Lung (tissue), 12 donors: ENCODE measurements around the gene GUCA1C. TPM values are rescaled to one million over a fixed set of nuclear protein-coding genes. Genes with fewer than 3 reads are reported as not detected.

ENCODE experiments used
- ATAC-seq: fragments of 200-7000 bp; cut with Tn5 transposase; one replicate; pipeline ENCODE4 v1.9.1; 2020; ENCODE audit warnings: moderate number of reproducible peaks; ENCODE audit not compliant: insufficient read depth, low FRiP score
- DNase-seq, 3 donors: peaks; one replicate each; pipeline ENCODE4 v3.0.0-alpha.2; 2013 to 2017
- H3K27ac ChIP-seq, 2 donors: one replicate each; pipeline ENCODE4 v1.5.1; 2013; ENCODE audit warnings: mild to moderate bottlenecking in 2 of 2, moderate library complexity in 2 of 2, control low read depth in 1 of 2, inconsistent platforms in 1 of 2, low read depth in 1 of 2, low read length in 1 of 2
- H3K27me3 ChIP-seq, 3 donors: one replicate each; pipeline ENCODE4 v1.5.1; 2013; ENCODE audit warnings: low read length in 2 of 3; ENCODE audit not compliant: control insufficient read depth in 3 of 3, insufficient read depth in 3 of 3
- H3K36me3 ChIP-seq, 4 donors: one replicate each; pipeline ENCODE4 v1.5.1; 2013; ENCODE audit warnings: low read length in 4 of 4, mild to moderate bottlenecking in 1 of 4, moderate library complexity in 1 of 4; ENCODE audit not compliant: control insufficient read depth in 4 of 4, insufficient read depth in 4 of 4
- H3K4me1 ChIP-seq, 5 donors: one replicate each; pipeline ENCODE4 v1.5.1; 2013; ENCODE audit warnings: low read length in 5 of 5, mild to moderate bottlenecking in 2 of 5, moderate library complexity in 1 of 5; ENCODE audit not compliant: control insufficient read depth in 5 of 5, insufficient read depth in 5 of 5
- H3K4me3 ChIP-seq: one replicate; pipeline ENCODE4 v1.5.1; 2013; ENCODE audit warnings: mild to moderate bottlenecking, control low read depth, moderate library complexity
- H3K9ac ChIP-seq, 2 donors: one replicate each; pipeline ENCODE4 v1.5.1; 2013; ENCODE audit warnings: low read length in 2 of 2, control low read depth in 1 of 2; ENCODE audit not compliant: insufficient read depth in 1 of 2
- H3K9me3 ChIP-seq, 4 donors: one replicate each; pipeline ENCODE4 v1.5.1; 2013; ENCODE audit warnings: low read length in 3 of 4, mild to moderate bottlenecking in 1 of 4, moderate library complexity in 1 of 4; ENCODE audit not compliant: control insufficient read depth in 4 of 4, insufficient read depth in 3 of 4
- CTCF ChIP-seq: IDR thresholded peaks from 2 replicates; pipeline ENCODE4 v1.5.1; 2012; ENCODE audit warnings: mild to moderate bottlenecking; ENCODE audit errors: control extremely low read depth, extremely low read depth
- WGBS, 2 donors: extraction: QIAGEN DNeasy Blood & Tissue Kit; methylation state at CpG; one replicate each; pipeline ENCODE4 v1.1.7; 2013; 5-methylcytosine and 5-hydroxymethylcytosine counted together
- polyA plus RNA-seq, 2 donors: library from polyadenylated mRNA; stranded (reverse); fragments of 200-250 nt; gene quantifications; one replicate each; pipeline ENCODE4 v1.2.1, GENCODE V29; 2013
- total RNA-seq, 2 donors: library from RNA; depleted of rRNA in 1 of 2; stranded (reverse); fragments of >200 nt in 1 of 2; gene quantifications; one replicate each; pipeline ENCODE4 v1.2.1, GENCODE V29; 2014 to 2021
- donor health status: control.
- donor health status: control.
- donor health status: Bipolar disorder and iron deficiency.
- donor health status: healthy.
- donor health status: DM: yes; HTN: yes; CAD: no.

The GUCA1C gene
- total and polyA plus RNA-seq, 4 donors = not detected

DNA sequence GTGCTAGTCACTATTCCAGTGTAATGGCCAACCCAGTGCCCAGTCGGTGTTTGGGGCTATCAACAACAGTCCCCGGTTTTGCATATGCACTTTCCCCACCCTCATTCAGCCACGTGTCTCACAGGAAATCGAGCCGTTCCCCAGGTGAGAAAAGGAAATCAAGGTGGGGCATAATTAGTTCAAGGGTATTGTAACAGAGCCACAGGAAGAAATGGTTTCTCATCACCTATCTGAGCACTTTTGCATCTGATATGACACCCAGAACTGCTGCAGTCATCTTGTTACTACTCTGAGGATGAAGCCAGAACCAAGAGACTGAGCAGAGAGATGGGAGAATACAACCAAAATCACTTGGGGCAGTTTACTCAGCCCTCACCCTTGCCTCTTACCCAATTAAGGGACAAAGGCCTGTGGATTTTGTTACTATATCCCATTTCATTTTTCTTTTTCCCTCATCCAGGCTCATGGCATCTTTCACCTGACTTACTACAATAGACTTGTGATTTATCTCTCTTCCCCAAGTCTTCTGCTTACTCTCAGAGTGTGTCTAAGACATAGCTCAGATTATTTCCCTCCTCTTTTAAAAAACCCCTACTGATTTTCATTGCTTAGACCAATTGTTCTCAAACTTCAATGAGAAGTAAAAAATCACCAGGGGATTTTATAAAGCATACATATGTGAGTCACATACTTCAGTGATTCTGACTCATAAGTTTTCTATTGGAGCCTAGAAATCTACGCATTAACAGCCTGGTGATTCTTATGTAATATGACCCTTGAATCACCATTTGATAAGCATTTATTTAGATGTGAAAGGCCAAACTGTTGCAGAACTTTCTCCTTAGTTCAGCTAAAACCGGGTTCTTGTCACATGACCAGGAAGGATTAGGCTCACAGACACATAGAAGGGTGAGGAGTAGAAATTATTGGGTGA lies 90.5 kb downstream of the GUCA1C start:
- TF ChIP-seq CTCF = no peak
- Histone ChIP-seq H3K9me3 (no peaks in the 10 kb centered on the region), H3K4me1 (no peaks in the 10 kb centered on the region), H3K4me3 (no peak overlapping the region), H3K36me3 (no peaks in the 10 kb centered on the region), H3K27ac (no peak overlapping the region), H3K27me3 (no peaks in the 10 kb centered on the region), H3K9ac (no peak overlapping the region)
- ATAC-seq (no peak), DNase-seq (no peak)
- WGBS, 2 donors = 50 to 55% methylated on average over 7 of the region's 7 CpGs

- no peaks in the 10 kb centered on the region for H3K27me3 ChIP-seq
These were observed 92.3 kb downstream of the GUCA1C start for GRCh38 chr3:108861401-108861800.

More at GRCh38 chr3:108861401-108861800, 92.3 kb downstream of the GUCA1C start:
- no peak for TF ChIP-seq CTCF
- Histone ChIP-seq H3K9me3 (no peaks in the 10 kb centered on the region), H3K27ac (no peak overlapping the region), H3K36me3 (no peaks in the 10 kb centered on the region), H3K4me1 (no peaks in the 10 kb centered on the region), H3K4me3 (no peak overlapping the region), H3K9ac (no peak overlapping the region)
- ATAC-seq (no peak), DNase-seq (no peak)
- 48 to 49% methylated on average over 1 of the region's 1 CpG for WGBS, 2 donors

Other genes with a start within 250 kb of the GUCA1C start
- gene RETNLB, start 196.5 kb downstream of the GUCA1C start, total RNA-seq = not detected
- gene RETNLB, start 196.5 kb downstream of the GUCA1C start, polyA plus RNA-seq = not detected
- 1 to 10 TPM in 1 of 2 donors, under 1 TPM in 1; 0.40 to 2.4 TPM for gene TRAT1, start 131.1 kb downstream of the GUCA1C start, total RNA-seq
- under 1 TPM; 0.22 to 0.53 TPM for gene TRAT1, start 131.1 kb downstream of the GUCA1C start, polyA plus RNA-seq
- gene MORC1, start 164.3 kb upstream of the GUCA1C start, total RNA-seq = not detected
- gene MORC1, start 164.3 kb upstream of the GUCA1C start, polyA plus RNA-seq = not detected
- gene C3orf85, start 182.8 kb upstream of the GUCA1C start, total RNA-seq = not detected
- gene C3orf85, start 182.8 kb upstream of the GUCA1C start, polyA plus RNA-seq = not detected